GM12878 (cell line): Measurements from ENCODE around the gene IGF2R. TPM values are rescaled to one million over a fixed set of nuclear protein-coding genes. Genes with fewer than 3 reads are reported as not detected.

ENCODE experiments used
- ATAC-seq: fragments of 200-7000 bp; cut with Tn5 transposase; 3 replicates; pipeline ENCODE4 v1.9.1; 2020; ENCODE audit warnings: mild to moderate bottlenecking, moderate library complexity
- BruUV-seq: library from RNA; stranded (reverse); fragments of 400-500 nt; replicated peaks from 2 replicates; lab custom pipeline; 2021; lab: Mats Ljungman, UMichigan
- CTCF ChIA-PET: fragments of 300-600 bp; sonication (Branson Sonifier 250); formaldehyde crosslinking; extraction: SDS; loops from one replicate; lab custom pipeline; 2021; ENCODE audit warnings: inconsistent platforms; lab: Yijun Ruan, JAX
- POLR2A ChIA-PET: fragments of 350-600 bp; formaldehyde crosslinking; extraction: SDS; loops from one replicate; lab custom pipeline; 2021; ENCODE audit warnings: inconsistent platforms; lab: Charles Lee
- RAD21 ChIA-PET: fragments of 300-600 bp; sonication (Branson Sonifier 250); formaldehyde crosslinking; loops from one replicate; lab custom pipeline; 2023; ENCODE audit warnings: antibody characterized with exemption; ENCODE audit not compliant: unreplicated experiment; lab: Charles Lee
- SMC1A ChIA-PET: fragments of 300-600 bp; sonication (Branson Sonifier 250); formaldehyde crosslinking; loops from one replicate; lab custom pipeline; 2023; ENCODE audit not compliant: unreplicated experiment, uncharacterized antibody; lab: Charles Lee
- DNase-seq: peaks from one replicate; pipeline ENCODE4 v3.0.0-alpha.2; 2011; ENCODE audit warnings: low read depth, low spot score
- FAIRE-seq: peaks from 3 replicates; lab custom pipeline; 2011; peaks lifted over from hg19 to GRCh38; lab: Jason Lieb, UNC
- H2AFZ ChIP-seq: 2 replicates; pipeline ENCODE4 v1.6.0; 2011; ENCODE audit warnings: low read depth, low read length, control low read depth; ENCODE audit not compliant: control insufficient read depth
- H3K27ac ChIP-seq: 2 replicates; pipeline ENCODE4 v1.5.1; 2011; ENCODE audit warnings: control low read depth; ENCODE audit not compliant: control insufficient read depth, insufficient read depth
- H3K27me3 ChIP-seq, 2 experiments: replicated peaks in 1 of 2; 2 replicates each; pipeline versions ENCODE4 v1.6.0 to v1.6.1; 2011; ENCODE audit warnings: low read length in 1 of 2; ENCODE audit not compliant: control insufficient read depth in 2 of 2, insufficient read depth in 2 of 2
- H3K36me3 ChIP-seq, 2 experiments: 2 replicates each; pipeline ENCODE4 v1.5.1; 2011; ENCODE audit warnings: low read length in 1 of 2; ENCODE audit not compliant: control insufficient read depth in 2 of 2, insufficient read depth in 2 of 2
- H3K4me1 ChIP-seq: 2 replicates; pipeline ENCODE4 v1.6.1; 2011; ENCODE audit warnings: mild to moderate bottlenecking, low read length, moderate library complexity, mixed read lengths; ENCODE audit not compliant: control insufficient read depth, insufficient read depth
- H3K4me2 ChIP-seq: 2 replicates; pipeline ENCODE4 v1.6.0; 2011; ENCODE audit warnings: control low read depth; ENCODE audit not compliant: control insufficient read depth, insufficient read depth
- H3K4me3 ChIP-seq: fragments of 200-600 bp; sonication (generic); 2 replicates; pipeline ENCODE4 v1.5.1; 2016
- H3K79me2 ChIP-seq: 2 replicates; pipeline ENCODE4 v1.6.0; 2011; ENCODE audit warnings: low read length; ENCODE audit not compliant: control insufficient read depth, insufficient read depth
- H3K9ac ChIP-seq: 2 replicates; pipeline ENCODE4 v1.8.0; 2011; ENCODE audit warnings: low read length, control low read depth, mixed read lengths; ENCODE audit not compliant: control insufficient read depth, insufficient read depth
- H3K9me3 ChIP-seq: replicated peaks from 3 replicates; pipeline ENCODE4 v1.5.1; 2011; ENCODE audit warnings: mild to moderate bottlenecking, low read length; ENCODE audit not compliant: control insufficient read depth, insufficient read depth
- H4K20me1 ChIP-seq: 2 replicates; pipeline ENCODE4 v1.6.0; 2011; ENCODE audit not compliant: control insufficient read depth, insufficient read depth
- ATF2 ChIP-seq: IDR thresholded peaks from 2 replicates; pipeline ENCODE4 v1.6.1; 2012; ENCODE audit warnings: low read length, inconsistent platforms
- FOS ChIP-seq: IDR thresholded peaks from 3 replicates; pipeline ENCODE4 v1.6.1; 2011; ENCODE audit warnings: borderline replicate concordance; ENCODE audit not compliant: insufficient read length; ENCODE audit errors: extremely low read depth
- NFIC ChIP-seq: IDR thresholded peaks from 2 replicates; pipeline ENCODE4 v1.6.1; 2012; ENCODE audit warnings: low read depth, mild to moderate bottlenecking, inconsistent platforms, low read length, moderate library complexity
- RUNX3 ChIP-seq: IDR thresholded peaks from 2 replicates; pipeline ENCODE4 v1.6.1; 2012; ENCODE audit warnings: low read length, inconsistent platforms
- SPI1 ChIP-seq: IDR thresholded peaks from 2 replicates; pipeline ENCODE4 v1.6.1; 2011; ENCODE audit warnings: low read depth, mild to moderate bottlenecking, low read length, moderate library complexity, borderline replicate concordance; ENCODE audit not compliant: insufficient read depth
- SUPT20H ChIP-seq: IDR thresholded peaks from 2 replicates; pipeline ENCODE4 v1.6.1; 2011; ENCODE audit warnings: low read depth, mild to moderate bottlenecking, low read length, moderate library complexity, borderline replicate concordance; ENCODE audit not compliant: control insufficient read depth
- TCF3 ChIP-seq: IDR thresholded peaks from 2 replicates; pipeline ENCODE4 v1.6.1; 2012; ENCODE audit warnings: low read depth, mild to moderate bottlenecking, low read length, borderline replicate concordance; ENCODE audit not compliant: insufficient read depth
- YY1 ChIP-seq: IDR thresholded peaks from 2 replicates; pipeline ENCODE4 v1.6.1; 2011; ENCODE audit warnings: low read depth, mild to moderate bottlenecking, low read length
- ZBED1 ChIP-seq: IDR thresholded peaks from 2 replicates; pipeline ENCODE4 v1.6.1; 2016; ENCODE audit warnings: borderline replicate concordance
- ZNF274 ChIP-seq: IDR thresholded peaks from one replicate; pipeline ENCODE4 v1.8.0; 2011; ENCODE audit not compliant: insufficient read length, insufficient read depth
- WGBS: methylation state at CpG from one replicate; pipeline ENCODE4 v1.1.6; 2016; ENCODE audit warnings: low lambda C conversion rate; ENCODE audit not compliant: insufficient replicate concordance, insufficient coverage; ENCODE audit errors: missing lambda C conversion rate; 5-methylcytosine and 5-hydroxymethylcytosine counted together
- in situ Hi-C: fragments of 300-500 bp; cut with MboI; formaldehyde crosslinking; loops from 9 replicates; pipeline ENCODE4 v1.14.3; 2018; ENCODE audit warnings: mixed read lengths
- intact Hi-C: fragments of 100-400 bp; cut with micrococcal nuclease; formaldehyde crosslinking; loops from one replicate; pipeline ENCODE4 v1.14.2; 2022; ENCODE audit not compliant: unreplicated experiment
- polyA plus RNA-seq, 11 experiments: library from polyadenylated mRNA; depleted of rRNA in 4 of 11; unstranded in 6 of 11; stranded (reverse) in 5 of 11; fragments of >200 nt; fragmentation: Nextera tagmentation in 4 of 11; fragmentation: Illumina TruSeq in 1 of 11; extraction: Ambion mirVana in 4 of 11; extraction: Trizol in 1 of 11; gene quantifications; 1 replicate in 1 of 11; 2 replicates in 10 of 11; pipeline versions ENCODE4 v1.2.1 to v1.2.3, GENCODE V29; 2011 to 2016; ENCODE audit warnings: inconsistent platforms in 2 of 11, missing spikeins in 2 of 11, low read depth in 1 of 11
- total RNA-seq, 4 experiments: library from RNA; depleted of rRNA in 3 of 4; stranded (reverse); fragments of >200 nt in 3 of 4; fragmentation: Illumina TruSeq in 1 of 4; extraction: Trizol in 1 of 4; gene quantifications; 2 replicates each; pipeline versions ENCODE4 v1.2.1 to v1.2.3, GENCODE V29; 2013 to 2021

The IGF2R gene
- total and polyA plus RNA-seq, 10 of the 15 experiments (the other 5 are each of a cell fraction or from before 2014, with no cell fraction given): 1.00 to 40.1 (median 16.8) TPM

GRCh38 chr6:160051390-160051789, 82.5 kb downstream of the IGF2R start:
- RAD21 ChIA-PET: no interaction called here
- H4K20me1 ChIP-seq: no peaks in the 10 kb centered on the region
- no TSS peak for BruUV-seq

More at GRCh38 chr6:160051390-160051789, 82.5 kb downstream of the IGF2R start:
- CTCF ChIA-PET: no interaction called here
- in situ Hi-C loops (no loop called here), intact Hi-C loops (no loop called here)
- DNase-seq (no peak), ATAC-seq (no peak), FAIRE-seq (no peak)
- Histone ChIP-seq H3K36me3 (peaks cover 27 to 52% of the 10 kb centered on the region in 2 experiments), H3K4me1 (no peaks in the 10 kb centered on the region), H3K4me3 (no peak overlapping the region), H3K27me3 (no peaks in the 10 kb centered on the region), H3K27ac (no peak overlapping the region), H3K4me2 (no peak overlapping the region), H3K9me3 (no peaks in the 10 kb centered on the region; the same call in 2 of the 3 replicates), H3K9ac (no peak overlapping the region), H3K79me2 (no peaks in the 10 kb centered on the region), H2AFZ (no peak overlapping the region)
- 72% methylated on average over 2 of the region's 2 CpGs for WGBS
- TF ChIP-seq YY1: no peak
- no peak for TF ChIP-seq SPI1
- TF ChIP-seq ZBED1: no peak
- no peak for TF ChIP-seq NFIC
- no peak for TF ChIP-seq SUPT20H
- TF ChIP-seq FOS: no peak
- TF ChIP-seq ZNF274: no peak
- no peak for TF ChIP-seq ATF2
- no peak for TF ChIP-seq TCF3
- TF ChIP-seq RUNX3: no peak
- POLR2A ChIA-PET: no interaction called here
- SMC1A ChIA-PET: no interaction called here
